ENCODE data around the gene TEX29. TPM values are rescaled to one million over a fixed set of nuclear protein-coding genes. Genes with fewer than 3 reads are reported as not detected.

TEX29 gene
- polyA plus RNA-seq, 1 donor from 2014 or later = not detected

- H3K27me3 ChIP-seq (ENCODE audit: insufficient read depth, low read depth, low read length) = no peaks in the 10 kb centered on the region
Observed at GRCh38 chr13:111387026-111387871, 66.8 kb downstream of the TEX29 start.

More at GRCh38 chr13:111387026-111387871, 66.8 kb downstream of the TEX29 start:
- H3K9ac ChIP-seq (ENCODE audit: low read length) = no peak overlapping the region
- H3K4me2 ChIP-seq (ENCODE audit: low read length) = no peak overlapping the region
- no peak overlapping the region for H3K4me3 ChIP-seq (ENCODE audit: low read length)
- no peaks in the 10 kb centered on the region for H4K20me1 ChIP-seq (ENCODE audit: insufficient read depth)
- H3K9me2 ChIP-seq (ENCODE audit: insufficient read depth, low read length) = no peaks in the 10 kb centered on the region
- H3K9me3 ChIP-seq (ENCODE audit: low read length) = no peaks in the 10 kb centered on the region
- TF ChIP-seq EP300 (conservative IDR thresholded peaks at IDR 0.05; ENCODE audit: poor library complexity, severe bottlenecking) (no peak), REST (IDR thresholded peaks at IDR 0.05; ENCODE audit: borderline replicate concordance) (no peak), TAF1 (IDR thresholded peaks at IDR 0.05; ENCODE audit: low read depth) (no peak), POLR2AphosphoS5 (IDR thresholded peaks at IDR 0.05) (no peak), CTCF (IDR thresholded peaks at IDR 0.05; ENCODE audit: poor library complexity, severe bottlenecking) (no peak), MXI1 (conservative IDR thresholded peaks at IDR 0.05; ENCODE audit: poor library complexity, severe bottlenecking) (no peak), EZH2 (IDR thresholded peaks at IDR 0.05; ENCODE audit: borderline replicate concordance, insufficient read depth, low read length, poor library complexity, severe bottlenecking) (no peak), SMC3 (conservative IDR thresholded peaks at IDR 0.05; ENCODE audit: poor library complexity) (no peak), RAD21 (conservative IDR thresholded peaks at IDR 0.05) (no peak)
- no peaks in the 10 kb centered on the region for H3K36me3 ChIP-seq (ENCODE audit: insufficient read depth, low read length)
- H3F3A ChIP-seq (ENCODE audit: insufficient read depth, low read length, poor library complexity, severe bottlenecking) = peaks cover 2% of the 10 kb centered on the region
- H3K79me2 ChIP-seq (replicated peaks; ENCODE audit: insufficient read depth, low read length) = no peaks in the 10 kb centered on the region
- peak overlapping the region; percentile 47 for H3K27ac ChIP-seq (ENCODE audit: low read length)
- H2AFZ ChIP-seq (ENCODE audit: low read depth, low read length) = no peak overlapping the region
